Measurements from ENCODE around the gene CXCL16. TPM values are rescaled to one million over a fixed set of nuclear protein-coding genes. Genes with fewer than 3 reads are reported as not detected.
"Not testable (repeated sequence)": the region's sequence is repeated elsewhere in the genome, so short reads cannot be mapped to it uniquely, and the experiment has no call there.

Gene CXCL16
- total RNA-seq, 1 donor = 11.2 TPM

GRCh38 chr17:4717791-4718190, 21.9 kb downstream of the CXCL16 start:
- Histone ChIP-seq H3K4me2 (ENCODE audit: insufficient read depth, low read length) (no peak overlapping the region), H2AFZ (ENCODE audit: low read length) (no peak overlapping the region), H3K4me1 (ENCODE audit: insufficient read depth, low read length) (peaks cover 7% of the 10 kb centered on the region), H3K27me3 (ENCODE audit: insufficient read depth, low read length) (no peaks in the 10 kb centered on the region), H3K27ac (ENCODE audit: low read depth, low read length) (no peak overlapping the region), H3K4me3 (ENCODE audit: insufficient read depth, low read length) (no peak overlapping the region), H3K36me3 (ENCODE audit: insufficient read depth, low read length) (no peaks in the 10 kb centered on the region), H3K79me2 (ENCODE audit: insufficient read depth, low read length) (no peaks in the 10 kb centered on the region), H4K20me1 (ENCODE audit: insufficient read depth, low read length) (no peaks in the 10 kb centered on the region), H3K9me3 (ENCODE audit: low read depth, low read length) (no peaks in the 10 kb centered on the region)
- TF ChIP-seq, protein P1, sequence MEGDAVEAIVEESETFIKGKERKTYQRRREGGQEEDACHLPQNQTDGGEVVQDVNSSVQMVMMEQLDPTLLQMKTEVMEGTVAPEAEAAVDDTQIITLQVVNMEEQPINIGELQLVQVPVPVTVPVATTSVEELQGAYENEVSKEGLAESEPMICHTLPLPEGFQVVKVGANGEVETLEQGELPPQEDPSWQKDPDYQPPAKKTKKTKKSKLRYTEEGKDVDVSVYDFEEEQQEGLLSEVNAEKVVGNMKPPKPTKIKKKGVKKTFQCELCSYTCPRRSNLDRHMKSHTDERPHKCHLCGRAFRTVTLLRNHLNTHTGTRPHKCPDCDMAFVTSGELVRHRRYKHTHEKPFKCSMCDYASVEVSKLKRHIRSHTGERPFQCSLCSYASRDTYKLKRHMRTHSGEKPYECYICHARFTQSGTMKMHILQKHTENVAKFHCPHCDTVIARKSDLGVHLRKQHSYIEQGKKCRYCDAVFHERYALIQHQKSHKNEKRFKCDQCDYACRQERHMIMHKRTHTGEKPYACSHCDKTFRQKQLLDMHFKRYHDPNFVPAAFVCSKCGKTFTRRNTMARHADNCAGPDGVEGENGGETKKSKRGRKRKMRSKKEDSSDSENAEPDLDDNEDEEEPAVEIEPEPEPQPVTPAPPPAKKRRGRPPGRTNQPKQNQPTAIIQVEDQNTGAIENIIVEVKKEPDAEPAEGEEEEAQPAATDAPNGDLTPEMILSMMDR (IDR thresholded peaks at IDR 0.05; ENCODE audit: extremely low read depth, low read depth, low read length) = no peak
- peak; percentile 75 for DNase-seq (ENCODE audit: insufficient read length, low spot score, missing footprints)

DNA sequence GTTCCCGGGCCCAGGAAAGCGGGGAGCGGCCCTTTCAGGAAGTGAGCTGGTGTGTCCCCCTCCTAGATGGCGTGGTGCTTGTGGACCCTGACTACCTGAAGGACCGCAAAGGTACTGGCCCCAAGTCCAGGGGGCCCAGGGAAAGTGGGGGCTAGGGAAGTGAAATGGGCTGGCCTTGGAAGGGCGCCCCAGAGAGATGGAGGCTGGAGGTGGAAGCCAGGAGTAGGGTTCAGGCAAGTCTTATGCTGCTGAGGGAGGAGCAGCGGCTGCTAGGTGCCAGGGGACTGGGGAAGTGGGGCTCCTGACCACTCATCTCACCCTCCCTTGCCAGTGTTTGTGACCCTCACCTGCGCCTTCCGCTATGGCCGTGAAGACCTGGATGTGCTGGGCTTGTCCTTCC, 23.6 kb downstream of the CXCL16 start:
- Histone ChIP-seq H3K9me3 (ENCODE audit: low read depth, low read length) (no peaks in the 10 kb centered on the region), H3K79me2 (ENCODE audit: insufficient read depth, low read length) (no peaks in the 10 kb centered on the region), H2AFZ (ENCODE audit: low read length) (no peak overlapping the region), H3K4me1 (ENCODE audit: insufficient read depth, low read length) (no peaks in the 10 kb centered on the region), H3K4me3 (ENCODE audit: insufficient read depth, low read length) (no peak overlapping the region), H3K36me3 (ENCODE audit: insufficient read depth, low read length) (no peaks in the 10 kb centered on the region), H4K20me1 (ENCODE audit: insufficient read depth, low read length) (no peaks in the 10 kb centered on the region), H3K27me3 (ENCODE audit: insufficient read depth, low read length) (no peaks in the 10 kb centered on the region), H3K27ac (ENCODE audit: low read depth, low read length) (no peak overlapping the region), H3K4me2 (ENCODE audit: insufficient read depth, low read length) (no peak overlapping the region)
- peak; percentile 73 for DNase-seq (ENCODE audit: insufficient read length, low spot score, missing footprints)
- TF ChIP-seq, protein P1 (IDR thresholded peaks at IDR 0.05; ENCODE audit: extremely low read depth, low read depth, low read length) = no peak

DNA sequence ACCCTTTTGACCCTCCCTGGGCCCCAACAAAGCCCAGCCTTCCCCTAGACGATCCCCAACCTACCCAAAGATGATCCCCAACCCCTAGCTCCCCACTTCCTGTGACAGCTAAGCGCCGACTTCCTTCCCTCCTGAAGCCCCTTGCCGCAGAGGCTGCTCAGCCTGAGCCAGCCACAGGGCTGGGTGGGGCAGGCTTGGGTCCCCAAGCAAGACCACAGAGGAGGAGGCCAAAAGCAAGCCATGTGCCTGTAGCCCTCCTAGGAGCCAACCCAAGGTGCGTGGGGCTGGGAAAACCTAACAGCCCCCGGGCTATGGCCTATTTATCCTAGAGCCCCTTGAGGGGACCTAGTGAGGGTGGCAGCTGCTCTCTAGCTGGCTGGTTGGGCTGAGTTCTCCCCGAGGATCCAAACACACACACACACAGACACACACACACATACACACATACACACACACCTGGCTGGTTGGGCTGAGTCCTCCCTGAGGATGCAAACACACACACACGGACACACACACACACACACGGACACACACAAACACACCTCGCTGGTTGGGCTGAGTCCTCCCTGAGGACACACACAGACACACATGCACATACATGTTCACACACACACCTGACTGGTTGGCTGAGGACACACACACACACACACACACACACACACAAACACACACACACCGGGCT, 24.5 kb downstream of the CXCL16 start:
- TF ChIP-seq, protein P1 (IDR thresholded peaks at IDR 0.05; ENCODE audit: extremely low read depth, low read depth, low read length) = no peak
- Histone ChIP-seq H3K4me3 (ENCODE audit: insufficient read depth, low read length) (no peak overlapping the region), H3K4me1 (ENCODE audit: insufficient read depth, low read length) (no peaks in the 10 kb centered on the region), H3K27ac (ENCODE audit: low read depth, low read length) (no peak overlapping the region), H3K79me2 (ENCODE audit: insufficient read depth, low read length) (no peaks in the 10 kb centered on the region), H3K4me2 (ENCODE audit: insufficient read depth, low read length) (no peak overlapping the region), H4K20me1 (ENCODE audit: insufficient read depth, low read length) (no peaks in the 10 kb centered on the region), H3K9me3 (ENCODE audit: low read depth, low read length) (no peaks in the 10 kb centered on the region), H3K36me3 (ENCODE audit: insufficient read depth, low read length) (no peaks in the 10 kb centered on the region), H2AFZ (ENCODE audit: low read length) (no peak overlapping the region), H3K27me3 (ENCODE audit: insufficient read depth, low read length) (no peaks in the 10 kb centered on the region)
- no peak for DNase-seq (ENCODE audit: insufficient read length, low spot score, missing footprints)

- not testable (repeated sequence) for H3K4me3 ChIP-seq (ENCODE audit: insufficient read depth, low read length); H2AFZ ChIP-seq (ENCODE audit: low read length); H4K20me1 ChIP-seq (ENCODE audit: insufficient read depth, low read length); H3K27ac ChIP-seq (ENCODE audit: low read depth, low read length); H3K27me3 ChIP-seq (ENCODE audit: insufficient read depth, low read length); H3K9me3 ChIP-seq (ENCODE audit: low read depth, low read length); H3K4me2 ChIP-seq (ENCODE audit: insufficient read depth, low read length); H3K4me1 ChIP-seq (ENCODE audit: insufficient read depth, low read length); H3K36me3 ChIP-seq (ENCODE audit: insufficient read depth, low read length); H3K79me2 ChIP-seq (ENCODE audit: insufficient read depth, low read length)
- peak; percentile 69 for DNase-seq (ENCODE audit: insufficient read length, low spot score, missing footprints)
Measured at GRCh38 chr17:4714340-4715062, 25.2 kb downstream of the CXCL16 start.

All from osteoblast (primary cell).